Measurements from ENCODE around the gene MIA3. TPM values are rescaled to one million over a fixed set of nuclear protein-coding genes. Genes with fewer than 3 reads are reported as not detected.

MIA3 gene
- total and polyA plus RNA-seq, 2 of the 4 experiments (the other 2 are of a cell fraction): 35.0 to 45.4 TPM

DNA sequence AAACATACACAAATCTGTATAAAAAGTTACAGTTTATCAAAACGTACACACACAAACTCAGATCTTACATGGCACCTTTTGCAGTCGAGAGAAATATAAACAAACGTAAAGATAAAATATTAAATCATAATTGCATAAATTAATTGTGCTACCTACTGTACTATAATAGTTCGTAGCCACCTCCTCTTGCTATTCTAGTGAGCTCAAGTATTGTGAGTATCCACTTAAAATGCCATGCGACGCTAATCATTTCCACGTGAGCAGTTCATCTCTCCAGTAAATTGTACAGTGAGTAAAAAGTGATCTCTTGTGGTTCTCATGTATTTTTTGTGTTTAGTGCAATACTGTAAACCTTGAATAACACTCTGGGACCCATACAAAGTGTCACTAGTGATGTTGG lies 6.3 kb downstream of the MIA3 start:
- no peak overlapping the region for H2BK5ac ChIP-seq (ENCODE audit: low read depth, low read length, poor library complexity, severe bottlenecking)
- in situ Hi-C loops (cut with MboI; ENCODE audit: low sequenced_read_pairs): no loop called here
- POLR2A ChIA-PET (ENCODE audit: unreplicated experiment): no interaction called here

More for the DNA sequence above, 6.3 kb downstream of the MIA3 start:
- H2BK15ac ChIP-seq (ENCODE audit: low read depth, low read length): no peak overlapping the region
- no peak overlapping the region for H3K56ac ChIP-seq (ENCODE audit: extremely low read depth, insufficient read depth, low read length)
- no peaks in the 10 kb centered on the region for H3K9me3 ChIP-seq (ENCODE audit: control insufficient read depth, insufficient read depth, low read length)
- H3K36me3 ChIP-seq (ENCODE audit: control insufficient read depth, insufficient read depth, low read length): peaks cover 25% of the 10 kb centered on the region
- no peaks in the 10 kb centered on the region for H3K27me3 ChIP-seq (ENCODE audit: control insufficient read depth, insufficient read depth, low read length)
- no peak overlapping the region for H3K4ac ChIP-seq (ENCODE audit: low read depth, low read length)
- no peak overlapping the region for H4K5ac ChIP-seq (ENCODE audit: low read depth, low read length)
- H3K4me2 ChIP-seq (ENCODE audit: low read depth, low read length): no peak overlapping the region
- TF ChIP-seq MXI1 (IDR thresholded peaks at IDR 0.05; ENCODE audit: borderline replicate concordance, low read depth, low read length) (no peak), MAZ (IDR thresholded peaks at IDR 0.05; ENCODE audit: borderline replicate concordance, low read depth, low read length) (no peak), CHD1 (IDR thresholded peaks at IDR 0.05; ENCODE audit: low read depth, low read length) (no peak), RFX5 (IDR thresholded peaks at IDR 0.05; ENCODE audit: low read depth, low read length) (no peak), RAD21 (IDR thresholded peaks at IDR 0.05; ENCODE audit: low read length) (no peak), CEBPB (IDR thresholded peaks at IDR 0.05; ENCODE audit: low read depth, low read length) (no peak), BHLHE40 (IDR thresholded peaks at IDR 0.05; ENCODE audit: low read depth, low read length) (no peak), RCOR1 (IDR thresholded peaks at IDR 0.05; ENCODE audit: insufficient replicate concordance, low read length) (no peak), FOS (IDR thresholded peaks at IDR 0.05; ENCODE audit: low read depth, low read length) (no peak), POLR2A (IDR thresholded peaks at IDR 0.05; ENCODE audit: low read depth, low read length) (no peak), SMC3 (IDR thresholded peaks at IDR 0.05; ENCODE audit: low read depth, low read length) (no peak), MAFK (IDR thresholded peaks at IDR 0.05; ENCODE audit: low read depth, low read length) (no peak), NFE2L2 (IDR thresholded peaks at IDR 0.05; ENCODE audit: low read depth, low read length) (no peak)
- TF ChIP-seq, protein P1, sequence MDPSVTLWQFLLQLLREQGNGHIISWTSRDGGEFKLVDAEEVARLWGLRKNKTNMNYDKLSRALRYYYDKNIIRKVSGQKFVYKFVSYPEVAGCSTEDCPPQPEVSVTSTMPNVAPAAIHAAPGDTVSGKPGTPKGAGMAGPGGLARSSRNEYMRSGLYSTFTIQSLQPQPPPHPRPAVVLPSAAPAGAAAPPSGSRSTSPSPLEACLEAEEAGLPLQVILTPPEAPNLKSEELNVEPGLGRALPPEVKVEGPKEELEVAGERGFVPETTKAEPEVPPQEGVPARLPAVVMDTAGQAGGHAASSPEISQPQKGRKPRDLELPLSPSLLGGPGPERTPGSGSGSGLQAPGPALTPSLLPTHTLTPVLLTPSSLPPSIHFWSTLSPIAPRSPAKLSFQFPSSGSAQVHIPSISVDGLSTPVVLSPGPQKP (IDR thresholded peaks at IDR 0.05; ENCODE audit: borderline replicate concordance, low read depth, low read length): no peak
- TF ChIP-seq, protein P2, sequence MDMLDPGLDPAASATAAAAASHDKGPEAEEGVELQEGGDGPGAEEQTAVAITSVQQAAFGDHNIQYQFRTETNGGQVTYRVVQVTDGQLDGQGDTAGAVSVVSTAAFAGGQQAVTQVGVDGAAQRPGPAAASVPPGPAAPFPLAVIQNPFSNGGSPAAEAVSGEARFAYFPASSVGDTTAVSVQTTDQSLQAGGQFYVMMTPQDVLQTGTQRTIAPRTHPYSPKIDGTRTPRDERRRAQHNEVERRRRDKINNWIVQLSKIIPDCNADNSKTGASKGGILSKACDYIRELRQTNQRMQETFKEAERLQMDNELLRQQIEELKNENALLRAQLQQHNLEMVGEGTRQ (IDR thresholded peaks at IDR 0.05; ENCODE audit: low read depth, low read length): no peak
- TF ChIP-seq, protein P3, sequence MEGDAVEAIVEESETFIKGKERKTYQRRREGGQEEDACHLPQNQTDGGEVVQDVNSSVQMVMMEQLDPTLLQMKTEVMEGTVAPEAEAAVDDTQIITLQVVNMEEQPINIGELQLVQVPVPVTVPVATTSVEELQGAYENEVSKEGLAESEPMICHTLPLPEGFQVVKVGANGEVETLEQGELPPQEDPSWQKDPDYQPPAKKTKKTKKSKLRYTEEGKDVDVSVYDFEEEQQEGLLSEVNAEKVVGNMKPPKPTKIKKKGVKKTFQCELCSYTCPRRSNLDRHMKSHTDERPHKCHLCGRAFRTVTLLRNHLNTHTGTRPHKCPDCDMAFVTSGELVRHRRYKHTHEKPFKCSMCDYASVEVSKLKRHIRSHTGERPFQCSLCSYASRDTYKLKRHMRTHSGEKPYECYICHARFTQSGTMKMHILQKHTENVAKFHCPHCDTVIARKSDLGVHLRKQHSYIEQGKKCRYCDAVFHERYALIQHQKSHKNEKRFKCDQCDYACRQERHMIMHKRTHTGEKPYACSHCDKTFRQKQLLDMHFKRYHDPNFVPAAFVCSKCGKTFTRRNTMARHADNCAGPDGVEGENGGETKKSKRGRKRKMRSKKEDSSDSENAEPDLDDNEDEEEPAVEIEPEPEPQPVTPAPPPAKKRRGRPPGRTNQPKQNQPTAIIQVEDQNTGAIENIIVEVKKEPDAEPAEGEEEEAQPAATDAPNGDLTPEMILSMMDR (conservative IDR thresholded peaks at IDR 0.05; ENCODE audit: low read depth, low read length): no peak
- H3K4me1 ChIP-seq (ENCODE audit: control insufficient read depth, insufficient read depth, low read length): peaks cover 3% of the 10 kb centered on the region; the same call in 1 of the 2 replicates
- H3K14ac ChIP-seq (replicated peaks; ENCODE audit: low read depth, low read length): no peak overlapping the region
- intact Hi-C loops (cut with micrococcal nuclease): no loop called here
- H2AK9ac ChIP-seq (replicated peaks; ENCODE audit: low read depth, low read length, poor library complexity): no peak overlapping the region
- no peak overlapping the region for H2BK20ac ChIP-seq (ENCODE audit: low read depth, low read length)
- H4K91ac ChIP-seq (ENCODE audit: insufficient read depth, low read depth, low read length): no peak overlapping the region
- no peak overlapping the region for H2AK5ac ChIP-seq (ENCODE audit: low read depth, low read length)
- ATAC-seq (ENCODE audit: low read depth): no peak
- no peak overlapping the region for H4K8ac ChIP-seq (ENCODE audit: low read depth in 2 of 2, low read length in 2 of 2)
- peaks cover 6% of the 10 kb centered on the region for H3K9me1 ChIP-seq (ENCODE audit: insufficient read depth, low read length)
- H2BK120ac ChIP-seq (ENCODE audit: low read depth, low read length): no peak overlapping the region
- H2AFZ ChIP-seq (replicated peaks; ENCODE audit: low read length, poor library complexity): no peak overlapping the region
- peaks cover 9 to 18% of the 10 kb centered on the region in 2 experiments; a peak in 3 of 4 replicates for H3K79me1 ChIP-seq (ENCODE audit: low read depth in 1 of 2, low read length in 2 of 2)
- H3K27ac ChIP-seq (ENCODE audit: insufficient read depth, low read length): no peak overlapping the region
- DNase-seq: no peak
- H3K23ac ChIP-seq (ENCODE audit: low read depth, low read length): no peak overlapping the region
- no TSS peak for BruUV-seq (replicated peaks)
- WGBS, 2 experiments (ENCODE audit: extremely low coverage in 2 of 2, insufficient read length in 1 of 2): no CpG with 5 or more reads among the region's 7 CpGs
- H3K9ac ChIP-seq (ENCODE audit: low read depth, low read length): no peak overlapping the region
- CTCF ChIA-PET: no interaction called here
- H4K20me1 ChIP-seq (ENCODE audit: insufficient read depth, low read length): peaks cover 5% of the 10 kb centered on the region; the same call in 1 of the 2 replicates
- no peak overlapping the region for H3K4me3 ChIP-seq (ENCODE audit: insufficient read depth, low read depth, low read length)
- no peak overlapping the region for H3K18ac ChIP-seq (ENCODE audit: low read depth, low read length)
- dilution Hi-C loops (cut with HindIII; ENCODE audit: low sequenced_read_pairs, unreplicated experiment): no loop called here
